ENCODE measurements around the gene NFKBIE.

DNA sequence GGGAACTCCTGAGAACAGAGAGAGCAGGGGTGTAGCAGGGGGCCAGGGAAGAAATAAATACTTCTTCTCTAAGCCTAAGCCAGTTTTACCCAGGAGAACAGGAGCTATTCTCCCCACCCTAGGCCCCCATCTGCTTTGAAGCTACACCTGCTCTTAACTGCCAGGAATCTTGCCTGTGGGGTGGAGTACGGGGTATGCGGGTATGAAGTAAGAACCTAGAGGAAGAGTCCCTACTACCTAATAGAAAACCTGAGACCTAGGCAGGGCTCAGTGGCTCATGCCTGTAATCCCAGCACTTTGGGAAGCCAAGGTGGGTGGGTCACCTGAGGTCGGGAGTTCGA lies 40.4 kb downstream of the NFKBIE start:
- TF ChIP-seq, protein P1, sequence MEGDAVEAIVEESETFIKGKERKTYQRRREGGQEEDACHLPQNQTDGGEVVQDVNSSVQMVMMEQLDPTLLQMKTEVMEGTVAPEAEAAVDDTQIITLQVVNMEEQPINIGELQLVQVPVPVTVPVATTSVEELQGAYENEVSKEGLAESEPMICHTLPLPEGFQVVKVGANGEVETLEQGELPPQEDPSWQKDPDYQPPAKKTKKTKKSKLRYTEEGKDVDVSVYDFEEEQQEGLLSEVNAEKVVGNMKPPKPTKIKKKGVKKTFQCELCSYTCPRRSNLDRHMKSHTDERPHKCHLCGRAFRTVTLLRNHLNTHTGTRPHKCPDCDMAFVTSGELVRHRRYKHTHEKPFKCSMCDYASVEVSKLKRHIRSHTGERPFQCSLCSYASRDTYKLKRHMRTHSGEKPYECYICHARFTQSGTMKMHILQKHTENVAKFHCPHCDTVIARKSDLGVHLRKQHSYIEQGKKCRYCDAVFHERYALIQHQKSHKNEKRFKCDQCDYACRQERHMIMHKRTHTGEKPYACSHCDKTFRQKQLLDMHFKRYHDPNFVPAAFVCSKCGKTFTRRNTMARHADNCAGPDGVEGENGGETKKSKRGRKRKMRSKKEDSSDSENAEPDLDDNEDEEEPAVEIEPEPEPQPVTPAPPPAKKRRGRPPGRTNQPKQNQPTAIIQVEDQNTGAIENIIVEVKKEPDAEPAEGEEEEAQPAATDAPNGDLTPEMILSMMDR (IDR thresholded peaks at IDR 0.05) = no peak
- no peak for TF ChIP-seq POLR2AphosphoS5 (IDR thresholded peaks at IDR 0.05)
